A673 (cell line): ENCODE data around the gene TFB1M.

Experiments
- CTCF ChIP-seq: fragments of 300-800, 200-600 bp; sonication (generic); conservative IDR thresholded peaks from 2 replicates; pipeline ENCODE4 v1.5.1; 2017; ENCODE audit warnings: low read depth, mild to moderate bottlenecking, antibody characterized with exemption, low read length, moderate library complexity, mixed read lengths
- EZH2 ChIP-seq: fragments of 200-600 bp; sonication (generic); IDR thresholded peaks from 2 replicates; pipeline ENCODE4 v1.6.1; 2017; ENCODE audit warnings: borderline replicate concordance, low read depth, mild to moderate bottlenecking, mixed read lengths, antibody characterized with exemption, low read length; ENCODE audit not compliant: poor library complexity, severe bottlenecking

DNA sequence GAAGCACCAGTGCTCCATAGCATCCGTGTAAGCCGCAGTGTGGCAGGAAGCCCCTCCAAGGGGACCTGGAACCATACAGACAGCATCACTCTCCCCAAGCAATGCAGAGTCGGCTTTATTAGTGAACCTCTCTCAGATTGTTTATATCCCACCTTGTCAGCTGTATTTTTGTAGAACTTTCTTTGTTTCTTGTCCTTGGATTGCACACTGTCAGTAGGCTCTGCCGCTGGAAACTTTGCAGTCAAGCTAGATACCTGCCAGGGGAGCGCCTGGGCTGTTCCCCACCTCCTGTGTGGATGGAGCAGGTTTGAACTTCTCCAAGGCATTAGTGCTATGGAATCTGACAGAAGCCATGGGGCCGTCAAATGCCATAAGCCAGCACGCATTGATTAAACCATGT is 69.1 kb downstream of the TFB1M start:
- no peak for TF ChIP-seq EZH2
- TF ChIP-seq CTCF = no peak
